LoVo (cell line): ENCODE data around the gene PIGT.
A peak's percentile ranks its signal among the peaks of the same experiment; 100 is the strongest.

ENCODE experiments used
- DNase-seq: peaks from one replicate; pipeline ENCODE4 v3.0.0-alpha.2; 2016; ENCODE audit warnings: low spot score

PIGT gene

DNA sequence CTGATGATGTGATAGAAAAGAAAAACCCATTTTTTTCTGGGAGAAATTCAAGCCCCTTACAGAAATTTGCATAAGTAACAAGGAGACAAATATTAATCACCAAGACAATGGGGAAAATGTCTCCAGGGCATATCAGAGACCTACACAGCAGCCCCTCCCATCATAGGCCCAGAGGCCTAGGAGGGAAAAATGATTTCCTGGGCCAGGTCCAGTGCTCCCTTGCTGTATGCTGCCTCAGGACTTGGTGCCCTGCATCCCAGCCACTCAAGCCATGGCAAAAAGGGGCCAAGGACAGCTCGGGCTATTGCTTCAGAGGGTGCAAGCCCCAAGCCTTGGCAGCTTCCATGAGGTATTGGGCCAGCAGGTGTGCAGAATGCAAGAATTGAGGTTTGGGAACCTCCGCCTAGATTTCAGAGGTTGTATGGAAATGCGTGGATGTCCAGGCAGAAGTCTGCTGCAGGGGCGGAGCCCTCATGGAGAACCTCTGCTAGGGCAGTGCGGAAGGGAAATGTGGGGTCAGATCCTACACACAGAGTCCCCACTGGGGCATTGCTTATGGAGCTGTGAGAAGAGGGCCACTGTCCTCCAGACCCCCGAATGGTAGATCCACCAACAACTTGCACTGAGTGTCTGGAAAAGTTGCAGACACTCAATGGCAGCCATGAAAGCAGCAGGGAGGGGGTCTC is 15.5 kb upstream of the PIGT start:
- no peak for DNase-seq

DNA sequence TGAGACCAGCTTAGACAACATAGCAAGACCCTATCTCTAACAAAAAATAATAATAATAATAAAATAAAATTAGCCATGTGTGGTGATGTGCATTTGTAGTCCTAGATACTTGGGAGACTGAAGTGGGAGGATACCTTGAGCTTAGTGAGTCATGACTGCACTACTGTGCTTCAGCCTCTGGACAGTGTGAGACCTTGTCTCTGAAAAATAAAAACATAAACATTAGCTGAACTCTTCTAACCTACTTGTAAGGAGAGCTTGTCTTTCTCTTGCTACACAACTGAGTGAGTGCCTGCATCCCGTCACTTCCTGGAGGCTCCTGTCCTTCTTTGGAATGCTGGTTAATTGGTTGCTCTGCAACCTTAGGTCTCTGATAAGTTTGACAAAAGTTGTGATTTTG is 13.0 kb upstream of the PIGT start:
- DNase-seq: no peak

DNA sequence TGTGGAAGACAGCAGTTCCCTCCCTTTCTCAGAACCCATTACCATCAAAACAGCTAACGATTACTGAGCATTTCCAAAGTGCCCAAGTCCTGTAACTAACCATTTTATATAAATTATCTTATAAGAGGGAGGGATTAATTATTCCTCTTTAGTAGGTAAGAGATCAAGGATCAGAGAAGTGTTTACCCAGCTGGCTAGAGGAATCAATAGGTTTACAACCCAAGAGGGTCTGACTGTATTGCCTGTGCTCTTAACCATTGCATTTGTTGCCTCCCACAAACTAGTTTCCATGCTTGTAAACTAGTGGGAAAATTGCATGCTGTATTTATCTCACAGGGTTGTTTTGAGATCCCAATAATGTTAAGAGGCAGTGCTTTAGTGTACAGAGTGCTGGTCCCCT is 11.5 kb upstream of the PIGT start:
- no peak for DNase-seq

DNA sequence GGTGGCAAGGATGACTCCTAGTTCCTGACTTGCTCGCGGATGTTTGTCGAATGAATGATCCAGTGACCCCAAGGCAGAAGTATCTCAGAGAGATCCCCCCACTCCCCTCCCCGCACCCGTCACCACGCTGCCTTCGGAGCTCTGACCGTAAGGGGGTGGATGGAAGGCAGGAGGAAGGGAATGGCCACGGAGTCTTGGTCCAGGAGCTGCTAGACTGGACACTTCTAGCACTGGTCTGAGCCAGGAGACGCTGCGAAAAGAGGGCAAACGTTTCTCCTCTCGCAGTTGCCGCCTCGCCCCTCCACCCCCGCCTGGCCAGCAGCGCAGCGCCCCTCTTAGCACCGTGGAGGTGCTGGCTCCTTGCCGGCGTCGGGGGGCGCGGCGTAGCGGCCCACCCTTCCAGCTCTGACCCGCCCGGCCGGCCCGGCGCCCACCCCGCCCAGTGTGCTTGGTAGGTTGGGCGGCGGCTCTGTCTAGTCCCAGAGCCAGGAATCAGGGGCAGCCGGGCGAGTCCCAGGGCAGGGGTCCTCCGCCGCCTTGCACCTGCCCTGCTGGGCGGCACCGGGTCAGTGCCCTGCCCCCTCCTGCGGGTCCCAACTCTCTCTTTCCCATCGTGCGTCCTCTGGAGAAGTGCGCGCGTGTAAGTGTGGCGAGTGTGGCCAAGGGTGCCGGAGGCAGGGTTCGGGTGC is 10.2 kb upstream of the PIGT start:
- DNase-seq: no peak

DNA sequence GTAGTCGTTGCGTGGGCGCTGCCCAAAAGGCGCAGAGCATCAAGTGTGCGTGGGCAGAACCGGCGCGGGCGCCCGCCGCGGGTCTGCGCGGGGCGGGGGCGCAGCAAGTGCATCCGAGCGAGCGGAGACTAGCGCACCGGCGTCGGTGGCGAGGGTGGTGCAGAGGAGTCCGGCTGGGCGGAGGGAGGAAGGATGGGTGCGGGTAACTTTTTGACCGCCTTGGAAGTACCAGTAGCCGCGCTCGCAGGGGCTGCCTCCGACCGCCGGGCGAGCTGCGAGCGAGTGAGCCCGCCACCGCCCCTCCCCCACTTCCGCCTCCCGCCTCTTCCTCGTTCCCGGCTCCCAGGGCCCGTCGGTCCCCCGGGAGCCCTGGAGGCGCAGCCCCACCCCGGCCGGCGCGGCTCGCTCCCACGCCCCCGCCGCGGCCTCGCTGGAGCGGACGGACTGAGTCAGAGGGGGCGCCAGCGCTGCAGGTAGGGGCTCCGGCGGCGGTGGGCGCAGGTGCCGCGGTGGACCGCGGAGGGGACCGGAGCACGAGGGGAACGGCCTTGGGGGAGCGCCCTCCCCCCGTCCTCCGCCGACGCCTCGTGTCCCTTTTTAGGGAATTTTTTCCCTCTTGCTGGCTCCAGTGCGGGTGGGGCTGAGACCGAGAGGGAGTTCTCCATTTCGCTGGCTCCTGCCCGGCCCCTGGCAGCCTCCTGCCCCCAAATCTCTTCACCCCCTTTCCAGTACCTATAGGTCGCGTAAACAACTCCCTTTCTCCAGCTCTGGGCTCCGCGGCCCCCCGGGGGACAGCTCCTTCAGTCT is 9.5 kb upstream of the PIGT start:
- peak; percentile 67 for DNase-seq

DNA sequence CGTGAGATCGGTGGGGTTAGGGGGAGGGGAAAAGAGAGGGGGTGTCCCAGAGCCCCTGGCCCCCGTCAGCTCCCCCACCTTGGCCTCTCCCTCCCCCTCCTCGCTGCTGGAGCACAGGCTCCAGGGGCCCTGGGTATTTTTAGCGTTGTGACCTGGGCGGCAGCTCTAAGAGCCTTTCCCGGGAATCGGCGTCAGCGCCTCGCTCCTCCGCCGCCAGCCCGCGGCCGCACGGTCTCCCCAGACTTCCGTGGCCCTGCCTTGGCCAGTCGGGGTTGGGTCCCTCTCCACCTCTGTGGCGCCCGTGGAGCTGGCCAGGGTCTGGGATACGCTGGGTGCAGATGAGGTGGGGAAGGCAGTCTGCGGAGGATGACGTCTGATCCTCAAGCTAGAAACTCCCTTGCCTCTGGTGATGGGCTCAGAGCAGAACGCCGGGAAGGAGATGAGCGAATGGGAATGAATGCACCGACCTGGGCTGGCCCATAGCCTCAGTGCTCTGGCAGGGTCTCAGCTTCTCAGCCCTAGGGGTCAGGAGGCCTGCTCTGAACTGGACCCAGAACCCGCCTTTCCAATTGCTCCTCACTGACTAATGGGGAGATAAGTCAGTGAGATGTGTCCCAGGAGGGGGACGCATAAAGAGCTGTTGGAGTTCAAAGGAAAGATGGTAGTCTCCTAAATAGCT is 8.7 kb upstream of the PIGT start:
- peak; percentile 21 for DNase-seq

DNA sequence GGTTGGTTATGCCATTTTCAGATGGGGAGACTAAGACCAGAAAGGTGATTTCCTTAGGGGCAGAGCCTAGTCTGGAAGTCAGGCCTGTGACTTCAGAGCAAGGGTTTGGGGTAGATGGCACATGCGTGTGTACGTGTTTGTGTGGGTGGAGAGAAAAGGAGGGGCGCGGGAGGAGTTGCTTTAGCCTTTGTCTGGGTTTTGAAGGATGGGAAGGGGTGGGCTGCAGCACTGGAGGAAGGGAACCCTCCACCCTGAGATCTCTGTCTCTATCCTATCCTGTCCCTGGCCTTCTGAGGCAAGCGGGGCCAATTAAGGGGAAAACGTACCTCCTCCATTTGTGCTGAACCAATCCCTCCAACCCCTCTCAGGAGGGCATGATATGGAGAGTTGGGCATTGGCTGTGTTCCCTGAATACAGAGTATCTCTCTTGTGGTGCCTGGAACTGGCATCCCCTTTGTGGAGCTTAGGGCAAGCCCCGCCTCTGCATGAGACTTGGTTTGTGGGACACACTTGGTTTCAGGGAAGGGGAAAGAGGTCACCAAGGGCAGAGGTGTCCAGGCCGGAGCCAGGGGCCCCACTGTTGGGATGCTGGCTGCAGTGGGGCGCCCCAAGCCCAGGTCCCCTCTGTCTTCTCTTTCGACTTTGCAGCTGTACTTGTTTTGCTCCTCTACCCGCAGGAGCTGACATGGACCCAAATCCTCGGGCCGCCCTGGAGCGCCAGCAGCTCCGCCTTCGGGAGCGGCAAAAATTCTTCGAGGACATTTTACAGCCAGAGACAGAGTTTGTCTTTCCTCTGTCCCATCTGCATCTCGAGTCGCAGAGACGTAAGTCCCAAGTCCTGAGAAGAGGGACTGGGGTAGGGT is 7.9 kb upstream of the PIGT start, which contains the start of gene DBNDD2:
DBNDD2 (plus strand) TSS at position 507 of the 863 bp plus-strand sequence; CDS start at position 686, 179 bp downstream.
- DNase-seq: no peak

DNA sequence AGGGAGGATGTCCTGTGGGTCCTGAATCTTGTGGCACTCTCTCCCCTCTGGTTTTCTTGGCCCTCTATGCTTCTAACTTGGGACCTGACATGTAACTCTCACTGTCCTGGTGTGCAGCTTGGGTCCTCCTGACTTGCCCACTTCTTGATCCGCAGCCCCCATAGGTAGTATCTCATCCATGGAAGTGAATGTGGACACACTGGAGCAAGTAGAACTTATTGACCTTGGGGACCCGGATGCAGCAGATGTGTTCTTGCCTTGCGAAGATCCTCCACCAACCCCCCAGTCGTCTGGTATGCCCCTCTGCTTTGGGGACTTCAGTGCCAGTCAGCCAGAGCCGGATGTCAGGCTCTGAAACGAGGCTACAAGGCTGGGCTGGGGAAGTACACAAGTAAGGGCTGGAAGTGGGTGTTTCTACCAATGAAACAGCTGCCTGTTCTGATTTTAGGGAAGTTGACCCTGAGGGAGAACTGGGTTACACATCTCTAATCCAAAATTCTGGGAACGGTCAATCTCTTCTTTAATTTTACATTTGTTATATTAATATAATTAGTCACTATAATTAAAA is 7.2 kb upstream of the PIGT start:
- no peak for DNase-seq

DNA sequence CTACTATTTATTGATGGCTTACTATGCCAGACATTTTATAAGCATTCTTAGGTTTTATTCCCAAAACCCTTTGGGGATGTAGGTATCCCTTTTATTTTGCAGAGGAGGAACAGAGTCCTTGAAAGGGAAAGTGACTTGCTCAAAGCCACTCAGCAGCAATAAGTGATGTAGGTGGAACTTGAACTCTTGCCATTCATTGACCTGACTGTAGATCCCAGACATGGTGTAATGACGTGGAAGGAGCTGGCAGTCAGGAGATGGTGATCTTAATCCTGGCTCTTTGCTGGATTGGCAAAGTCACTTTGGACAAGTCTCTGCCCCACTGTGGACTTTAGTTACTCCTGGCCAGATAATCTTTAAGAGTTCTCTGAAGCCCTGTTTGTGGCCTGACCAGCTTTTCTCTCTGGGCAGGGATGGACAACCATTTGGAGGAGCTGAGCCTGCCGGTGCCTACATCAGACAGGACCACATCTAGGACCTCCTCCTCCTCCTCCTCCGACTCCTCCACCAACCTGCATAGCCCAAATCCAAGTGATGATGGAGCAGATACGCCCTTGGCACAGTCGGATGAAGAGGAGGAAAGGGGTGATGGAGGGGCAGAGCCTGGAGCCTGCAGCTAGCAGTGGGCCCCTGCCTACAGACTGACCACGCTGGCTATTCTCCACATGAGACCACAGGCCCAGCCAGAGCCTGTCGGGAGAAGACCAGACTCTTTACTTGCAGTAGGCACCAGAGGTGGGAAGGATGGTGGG is 6.2 kb upstream of the PIGT start:
- DNase-seq: no peak

DNA sequence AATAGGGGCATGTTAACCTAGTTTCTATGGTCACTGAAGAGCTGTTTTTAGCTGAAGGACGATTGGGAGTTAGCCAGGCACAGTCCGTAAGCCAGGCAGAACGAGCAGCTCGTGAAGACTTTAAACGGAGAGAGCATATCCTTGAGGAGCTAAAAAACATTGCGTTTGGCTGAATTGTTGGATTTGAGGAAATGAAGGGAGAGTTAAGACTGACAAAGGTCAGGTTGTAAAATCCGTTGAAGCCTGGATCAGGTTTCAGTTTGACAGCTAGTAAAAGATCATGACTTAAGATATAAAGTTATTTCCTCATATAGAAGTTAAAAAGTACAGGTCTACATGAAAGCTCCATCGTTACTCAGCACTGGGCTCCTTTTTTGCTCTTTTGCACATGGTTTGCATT is 5.1 kb upstream of the PIGT start:
- DNase-seq: no peak

DNA sequence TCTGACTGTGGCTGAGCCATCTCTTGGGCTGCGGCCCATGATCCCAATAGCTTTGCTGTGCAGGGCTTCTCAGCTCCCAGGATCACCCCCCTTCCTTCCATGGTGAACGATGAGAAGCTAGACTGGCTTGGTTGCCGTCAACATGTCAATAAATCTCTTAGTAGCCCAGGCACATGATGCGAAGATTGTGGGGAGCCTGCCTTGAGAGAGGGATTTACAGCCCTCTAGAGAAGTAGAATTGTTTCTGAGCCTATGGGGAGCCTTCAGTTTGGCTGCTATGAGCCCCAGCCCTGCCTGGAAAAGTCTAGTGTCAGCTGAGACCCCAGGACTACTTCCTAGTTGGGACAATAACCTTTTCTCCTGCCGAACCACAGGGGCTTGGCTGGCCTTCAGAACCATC is 3.3 kb upstream of the PIGT start:
- DNase-seq: no peak

DNA sequence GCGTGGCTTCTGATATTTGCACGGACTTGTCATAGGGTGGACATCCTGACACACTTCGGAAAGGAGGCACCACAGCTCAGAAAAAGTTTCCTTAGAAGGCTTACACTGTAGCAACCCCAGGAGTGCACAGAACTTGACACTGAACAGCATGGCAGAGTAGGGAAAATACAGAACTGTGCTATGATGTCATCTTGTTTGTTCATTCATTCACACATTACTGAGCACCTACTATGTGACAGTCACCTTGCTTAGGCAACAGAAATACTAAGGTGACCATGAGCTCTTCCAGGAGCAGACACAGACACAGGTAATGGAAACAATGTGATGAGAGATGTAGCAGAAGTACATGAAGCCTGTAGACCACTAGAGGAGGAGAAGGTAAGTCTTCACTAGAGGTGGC is 2.5 kb upstream of the PIGT start:
- no peak for DNase-seq

DNA sequence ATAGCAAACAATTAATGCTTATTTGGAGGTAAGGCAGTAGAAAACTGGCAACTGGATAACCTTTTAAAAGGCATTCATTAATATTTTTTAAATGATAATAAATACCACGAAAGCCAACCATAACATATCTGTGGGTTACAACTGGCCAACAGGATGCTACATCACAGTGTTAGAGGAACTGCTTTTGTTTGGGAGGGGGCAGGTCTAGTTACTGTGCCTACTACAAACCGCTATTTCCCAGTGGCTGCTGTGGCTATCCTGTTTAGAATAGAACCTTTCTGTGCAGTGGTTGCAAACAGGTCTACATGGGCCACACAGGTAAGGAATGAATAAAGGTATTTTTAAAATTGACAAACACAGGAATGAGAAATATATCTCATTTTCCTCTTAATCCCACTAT is 976 bp downstream of the PIGT start:
- no peak for DNase-seq

DNA sequence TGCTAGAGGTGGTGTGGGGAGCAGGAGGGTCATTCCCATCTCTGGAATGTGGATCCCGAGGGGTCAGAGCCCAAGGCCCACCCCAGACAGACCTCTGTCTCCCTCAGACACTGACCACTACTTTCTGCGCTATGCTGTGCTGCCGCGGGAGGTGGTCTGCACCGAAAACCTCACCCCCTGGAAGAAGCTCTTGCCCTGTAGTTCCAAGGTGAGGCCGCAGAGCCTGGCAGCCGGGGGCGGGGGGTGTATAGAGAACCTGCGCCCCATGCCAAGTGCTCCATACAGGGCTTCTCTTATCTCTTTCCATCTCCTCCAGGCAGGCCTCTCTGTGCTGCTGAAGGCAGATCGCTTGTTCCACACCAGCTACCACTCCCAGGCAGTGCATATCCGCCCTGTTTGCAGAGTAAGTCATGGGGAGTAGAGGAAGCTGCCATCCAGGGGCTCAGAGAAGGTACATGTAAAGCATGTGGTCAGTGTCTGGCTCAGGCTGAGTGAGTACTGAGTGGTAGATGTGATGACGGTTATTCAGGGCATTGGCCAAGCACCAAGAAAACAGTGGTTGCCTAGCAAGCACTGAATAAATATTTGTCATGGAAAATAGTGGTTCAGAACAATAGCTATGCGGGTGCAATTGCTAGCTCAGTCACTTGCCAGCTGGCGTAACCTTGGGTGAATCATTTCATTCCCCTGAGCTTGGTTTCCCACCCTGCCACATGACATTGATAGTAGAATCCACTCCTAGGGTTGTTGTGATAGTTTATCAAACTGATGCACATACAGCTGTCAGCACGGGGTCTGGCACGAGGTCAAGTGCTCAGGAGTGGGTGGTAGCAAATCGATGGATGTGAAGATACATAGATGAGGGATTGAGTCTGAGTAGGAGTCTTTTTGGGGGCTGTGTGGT is 3.5 kb downstream of the PIGT start:
- no peak for DNase-seq

DNA sequence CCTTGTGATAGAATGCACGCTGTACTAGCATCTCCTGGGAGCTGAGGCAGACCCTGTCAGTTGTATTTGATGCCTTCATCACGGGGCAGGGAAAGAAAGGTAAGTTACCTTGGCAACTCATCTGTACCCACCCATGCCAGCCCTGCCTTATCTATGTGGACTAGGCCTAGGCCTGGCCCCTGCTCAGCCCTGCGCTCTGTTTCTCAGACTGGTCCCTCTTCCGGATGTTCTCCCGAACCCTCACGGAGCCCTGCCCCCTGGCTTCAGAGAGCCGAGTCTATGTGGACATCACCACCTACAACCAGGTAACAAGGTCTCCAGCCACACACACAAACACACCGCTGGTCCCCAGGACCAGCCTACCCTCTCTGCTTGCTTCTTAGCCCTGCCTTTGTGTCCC is 4.2 kb downstream of the PIGT start:
- no peak for DNase-seq

DNA sequence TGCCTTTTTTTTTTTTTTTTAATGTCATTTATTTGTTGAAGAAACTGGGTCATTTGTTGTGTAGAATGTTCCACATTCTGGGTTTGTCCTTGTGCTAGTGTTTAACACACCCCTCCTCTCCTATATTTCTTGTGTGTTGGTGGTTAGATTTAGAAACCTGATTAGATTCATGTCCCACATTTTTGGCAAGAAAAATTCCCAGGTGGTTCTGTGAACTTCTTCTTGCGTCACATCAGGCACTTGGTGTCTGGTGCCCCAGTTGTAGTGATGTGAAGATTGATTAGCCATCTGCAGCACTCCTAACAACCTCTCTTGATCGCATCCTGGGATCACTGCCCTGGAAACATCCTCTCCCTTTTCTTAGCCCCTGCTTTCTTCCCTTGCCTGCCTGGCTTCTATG is 7.8 kb downstream of the PIGT start:
- DNase-seq: no peak

DNA sequence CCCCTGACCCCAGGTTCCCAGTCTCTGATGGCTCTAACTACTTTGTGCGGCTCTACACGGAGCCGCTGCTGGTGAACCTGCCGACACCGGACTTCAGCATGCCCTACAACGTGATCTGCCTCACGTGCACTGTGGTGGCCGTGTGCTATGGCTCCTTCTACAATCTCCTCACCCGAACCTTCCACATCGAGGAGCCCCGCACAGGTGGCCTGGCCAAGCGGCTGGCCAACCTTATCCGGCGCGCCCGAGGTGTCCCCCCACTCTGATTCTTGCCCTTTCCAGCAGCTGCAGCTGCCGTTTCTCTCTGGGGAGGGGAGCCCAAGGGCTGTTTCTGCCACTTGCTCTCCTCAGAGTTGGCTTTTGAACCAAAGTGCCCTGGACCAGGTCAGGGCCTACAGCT is 9.6 kb downstream of the PIGT start:
- no peak for DNase-seq

DNA sequence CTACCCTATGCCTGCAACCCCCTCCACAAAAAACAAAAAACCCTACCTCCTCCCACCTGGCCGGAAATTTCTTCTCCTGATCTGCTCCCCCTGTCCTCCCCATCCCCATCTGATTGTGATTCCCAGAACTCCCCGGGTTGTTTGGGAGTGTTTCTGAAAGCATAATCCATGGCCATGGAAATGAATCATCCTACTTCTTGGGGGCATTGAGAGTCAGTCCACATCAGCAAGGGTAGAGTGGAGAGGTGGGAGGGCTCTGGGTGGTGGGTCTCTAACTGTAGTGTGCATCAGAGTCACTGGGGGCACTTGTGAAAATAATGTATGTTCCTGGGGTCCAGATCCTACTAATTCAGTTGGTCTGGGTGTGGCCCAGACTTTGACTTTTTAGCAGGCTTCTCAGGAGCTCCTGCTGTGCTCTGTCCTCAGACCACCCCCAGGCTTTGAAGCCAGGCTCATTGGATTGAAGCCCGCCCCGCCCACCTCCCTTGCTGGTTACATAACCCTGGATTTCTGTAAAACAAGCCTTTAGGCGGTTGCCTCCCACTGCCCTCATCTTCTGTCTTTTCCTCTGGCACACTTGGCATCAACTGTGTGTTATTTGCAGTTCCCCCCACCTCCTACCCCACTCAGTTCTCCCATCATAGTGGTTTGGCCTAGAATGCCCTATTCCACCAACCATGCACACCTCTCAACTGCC is 10.5 kb downstream of the PIGT start:
- DNase-seq: no peak
